GM23338 (cell line): ENCODE data around the gene SH3BGRL. TPM values are rescaled to one million over a fixed set of nuclear protein-coding genes. Genes with fewer than 3 reads are reported as not detected.

ENCODE experiments used
- ATAC-seq: fragments of 200-7000 bp; cut with Tn5 transposase; 3 replicates; pipeline ENCODE4 v1.9.1; 2020
- DNase-seq: peaks from one replicate; pipeline ENCODE4 v3.0.0-alpha.2; 2015; ENCODE audit warnings: low spot score
- H2AFZ ChIP-seq: fragments of 200-600 bp; sonication (generic); 2 replicates; pipeline ENCODE4 v1.8.0; 2016; ENCODE audit warnings: antibody characterized with exemption, mild to moderate bottlenecking, moderate library complexity
- H3F3A ChIP-seq: fragments of 200-600 bp; sonication (generic); replicated peaks from 2 replicates; pipeline ENCODE4 v1.8.0; 2017; ENCODE audit warnings: antibody characterized with exemption, mixed run types, low read depth
- H3K27ac ChIP-seq: fragments of 200-600 bp; sonication (generic); 2 replicates; pipeline ENCODE4 v1.6.1; 2016; ENCODE audit warnings: low read depth
- H3K27me3 ChIP-seq: fragments of 200-600 bp; sonication (generic); 2 replicates; pipeline ENCODE4 v1.8.0; 2016; ENCODE audit warnings: mild to moderate bottlenecking, mixed run types, moderate library complexity; ENCODE audit not compliant: insufficient read depth
- H3K36me3 ChIP-seq: fragments of 200-600 bp; sonication (generic); 2 replicates; pipeline ENCODE4 v1.8.0; 2016; ENCODE audit warnings: mild to moderate bottlenecking; ENCODE audit not compliant: insufficient read depth
- H3K4me1 ChIP-seq: fragments of 200-600 bp; sonication (generic); 2 replicates; pipeline ENCODE4 v1.8.0; 2016; ENCODE audit warnings: mild to moderate bottlenecking, moderate library complexity; ENCODE audit not compliant: insufficient read depth
- H3K4me2 ChIP-seq: fragments of 200-600 bp; sonication (generic); 2 replicates; pipeline ENCODE4 v1.7.1; 2017; ENCODE audit warnings: mixed run types
- H3K4me3 ChIP-seq: fragments of 200-600 bp; sonication (generic); 2 replicates; pipeline ENCODE4 v1.6.1; 2016; ENCODE audit warnings: mixed run types
- H3K79me2 ChIP-seq: fragments of 200-600 bp; sonication (generic); replicated peaks from 2 replicates; pipeline ENCODE4 v1.8.0; 2017; ENCODE audit warnings: mild to moderate bottlenecking; ENCODE audit not compliant: insufficient read depth
- H3K9me2 ChIP-seq: fragments of 200-600 bp; sonication (generic); 2 replicates; pipeline ENCODE4 v1.8.0; 2017; ENCODE audit not compliant: insufficient read depth
- H4K20me1 ChIP-seq: fragments of 200-600 bp; sonication (generic); replicated peaks from 2 replicates; pipeline ENCODE4 v1.8.0; 2017; ENCODE audit warnings: mild to moderate bottlenecking; ENCODE audit not compliant: insufficient read depth
- H3K27ac Mint-ChIP-seq: 2 replicates; pipeline ENCODE4 v1.8.0; 2020; ENCODE audit warnings: inconsistent platforms, mild to moderate bottlenecking, moderate library complexity, mixed read lengths
- H3K27me3 Mint-ChIP-seq: 3 replicates; pipeline ENCODE4 v1.8.0; 2022; ENCODE audit warnings: low read depth, mild to moderate bottlenecking, moderate library complexity, mixed read lengths, inconsistent platforms; ENCODE audit not compliant: insufficient read depth, poor library complexity
- H3K36me3 Mint-ChIP-seq: 3 replicates; pipeline ENCODE4 v1.8.0; 2021; ENCODE audit warnings: low read depth, mild to moderate bottlenecking, inconsistent platforms, moderate library complexity, mixed read lengths
- H3K4me1 Mint-ChIP-seq: 3 replicates; pipeline ENCODE4 v1.8.0; 2020; ENCODE audit warnings: mild to moderate bottlenecking, inconsistent platforms, mixed read lengths
- H3K4me3 Mint-ChIP-seq: 3 replicates; pipeline ENCODE4 v1.8.0; 2021; ENCODE audit warnings: moderate library complexity, mild to moderate bottlenecking, inconsistent platforms, mixed read lengths
- H3K9me3 Mint-ChIP-seq: 3 replicates; pipeline ENCODE4 v1.8.0; 2020; ENCODE audit warnings: moderate library complexity, mild to moderate bottlenecking, inconsistent platforms, mixed read lengths
- CREB1 ChIP-seq: fragments of 250-450 bp; sonication (Bioruptor Pico); IDR thresholded peaks from 2 replicates; pipeline ENCODE4 v1.5.0; 2020; ENCODE audit warnings: low read depth, mild to moderate bottlenecking, moderate library complexity
- EZH2phosphoT487 ChIP-seq: fragments of 200-600 bp; sonication (generic); IDR thresholded peaks from one replicate; pipeline ENCODE4 v1.8.1; 2018; ENCODE audit warnings: antibody characterized with exemption; ENCODE audit not compliant: unreplicated experiment
- JUNB ChIP-seq: IDR thresholded peaks from one replicate; pipeline ENCODE4 v1.6.1; 2016; ENCODE audit warnings: antibody characterized with exemption; ENCODE audit not compliant: unreplicated experiment
- NANOG ChIP-seq: IDR thresholded peaks from 2 replicates; pipeline ENCODE4 v1.6.1; 2016; ENCODE audit warnings: antibody characterized with exemption, borderline replicate concordance
- POLR2AphosphoS5 ChIP-seq: IDR thresholded peaks from 2 replicates; pipeline ENCODE4 v1.6.1; 2016; ENCODE audit warnings: antibody characterized with exemption, low read depth
- REST ChIP-seq: IDR thresholded peaks from one replicate; pipeline ENCODE4 v1.6.1; 2018; ENCODE audit warnings: antibody characterized with exemption; ENCODE audit not compliant: unreplicated experiment
- STAT1 ChIP-seq: IDR thresholded peaks from one replicate; pipeline ENCODE4 v1.6.1; 2016; ENCODE audit warnings: antibody characterized with exemption; ENCODE audit not compliant: unreplicated experiment
- ZNF331 ChIP-seq: fragments of 250-450 bp; sonication (Bioruptor Pico); IDR thresholded peaks from 2 replicates; pipeline ENCODE4 v1.5.0; 2020; ENCODE audit warnings: low read depth, mild to moderate bottlenecking, moderate library complexity
- ZNF462 ChIP-seq: fragments of 250-450 bp; sonication (Bioruptor Pico); IDR thresholded peaks from 2 replicates; pipeline ENCODE4 v1.5.0; 2020; ENCODE audit warnings: mild to moderate bottlenecking, moderate library complexity
- polyA plus RNA-seq: library from polyadenylated mRNA; unstranded; fragments of >200 nt; fragmentation: Nextera tagmentation; extraction: Ambion mirVana; gene quantifications from 2 replicates; pipeline ENCODE4 v1.2.1, GENCODE V29; 2016
- total RNA-seq: library from RNA; depleted of rRNA; stranded (reverse); fragments of >200 nt; shearing (Covaris generic); gene quantifications from 2 replicates; pipeline ENCODE4 v1.2.3, GENCODE V29; 2014

Gene SH3BGRL
- total and polyA plus RNA-seq, 2 experiments from 2014 or later: 60.8 to 61.1 TPM

- TF ChIP-seq ZNF462 (CRISPR knock-in tag) (no peak), STAT1 (no peak), CREB1 (no peak), EZH2phosphoT487 (no peak), NANOG (no peak)
Observed at GRCh38 chrX:81215685-81216084, 13.8 kb downstream of the SH3BGRL start (continued).

- H3K4me1 Mint-ChIP-seq: peaks cover 18% of the 10 kb centered on the region; the same call in 2 of the 3 replicates
- H3K4me1 ChIP-seq: peaks cover 16% of the 10 kb centered on the region; the same call in 1 of the 2 replicates
- H3K4me3 ChIP-seq: no peak overlapping the region
- no peaks in the 10 kb centered on the region for H3K27me3 ChIP-seq
- no peaks in the 10 kb centered on the region for H4K20me1 ChIP-seq
- H3K9me2 ChIP-seq: no peaks in the 10 kb centered on the region
- H3K27ac ChIP-seq: no peak overlapping the region
- no peak for DNase-seq
- H3K79me2 ChIP-seq: peaks cover 20% of the 10 kb centered on the region; the same call in 1 of the 2 replicates
- H3K27me3 Mint-ChIP-seq: no peaks in the 10 kb centered on the region
- no peak overlapping the region for H3K27ac Mint-ChIP-seq
- ATAC-seq: no peak
- H3K9me3 Mint-ChIP-seq: peaks cover 3% of the 10 kb centered on the region; the same call in 1 of the 3 replicates
- no peak overlapping the region for H3K4me2 ChIP-seq
- peaks cover 3% of the 10 kb centered on the region; the same call in 2 of the 3 replicates for H3K36me3 Mint-ChIP-seq
- H3K4me3 Mint-ChIP-seq: no peak overlapping the region
- TF ChIP-seq REST (no peak), ZNF331 (no peak), CREB1 (no peak), POLR2AphosphoS5 (no peak), JUNB (no peak)
- no peak overlapping the region for H2AFZ ChIP-seq
- H3F3A ChIP-seq: no peaks in the 10 kb centered on the region
- H3K36me3 ChIP-seq: no peaks in the 10 kb centered on the region
Observed at GRCh38 chrX:81229229-81229628, 27.3 kb downstream of the SH3BGRL start.
